ENCODE results near the gene ITGA1.
"Not testable (repeated sequence)": the region's sequence is repeated elsewhere in the genome, so short reads cannot be mapped to it uniquely, and the experiment has no call there.

The ITGA1 gene

DNA sequence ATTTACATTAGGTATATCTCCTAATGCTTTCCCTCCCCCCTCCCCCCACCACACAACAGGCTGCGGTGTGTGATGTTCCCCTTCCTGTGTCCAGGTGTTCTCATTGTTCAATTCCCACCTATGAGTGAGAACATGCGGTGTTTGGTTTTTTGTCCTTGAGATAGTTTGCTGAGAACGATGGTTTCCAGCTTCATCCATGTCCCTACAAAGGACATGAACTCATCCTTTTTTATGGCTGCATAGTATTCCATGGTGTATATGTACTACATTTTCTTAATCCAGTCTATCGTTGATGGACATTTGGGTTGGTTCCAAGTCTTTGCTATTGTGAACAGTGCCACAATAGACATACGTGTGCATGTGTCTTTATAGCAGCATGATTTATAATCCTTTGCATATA is 61.0 kb downstream of the ITGA1 start:
- not testable (repeated sequence) for H3K27ac ChIP-seq

DNA sequence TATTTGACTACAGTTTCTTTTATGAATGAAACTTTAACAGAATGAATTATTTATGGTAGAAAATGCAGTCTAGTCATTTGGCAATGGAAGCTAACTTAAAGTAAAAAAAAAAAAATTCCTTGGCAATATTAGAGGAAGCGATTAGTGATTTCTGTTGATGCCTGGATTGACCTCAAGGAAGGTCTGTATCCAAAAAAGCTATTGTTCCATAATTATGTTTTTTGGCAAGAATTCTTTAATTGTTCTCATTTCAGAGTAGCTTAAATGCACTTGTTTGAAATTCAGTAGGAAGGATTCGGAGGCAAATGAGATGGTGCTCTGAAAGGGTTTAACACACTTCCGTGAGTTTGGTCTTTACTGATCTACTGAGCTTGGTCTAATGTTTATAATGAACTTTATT is 61.8 kb downstream of the ITGA1 start:
- Histone ChIP-seq H3K27ac (no peak overlapping the region), H3K4me3 (no peak overlapping the region)

More for the DNA sequence above, 61.0 kb downstream of the ITGA1 start:
- not testable (repeated sequence) for H3K4me3 ChIP-seq

DNA sequence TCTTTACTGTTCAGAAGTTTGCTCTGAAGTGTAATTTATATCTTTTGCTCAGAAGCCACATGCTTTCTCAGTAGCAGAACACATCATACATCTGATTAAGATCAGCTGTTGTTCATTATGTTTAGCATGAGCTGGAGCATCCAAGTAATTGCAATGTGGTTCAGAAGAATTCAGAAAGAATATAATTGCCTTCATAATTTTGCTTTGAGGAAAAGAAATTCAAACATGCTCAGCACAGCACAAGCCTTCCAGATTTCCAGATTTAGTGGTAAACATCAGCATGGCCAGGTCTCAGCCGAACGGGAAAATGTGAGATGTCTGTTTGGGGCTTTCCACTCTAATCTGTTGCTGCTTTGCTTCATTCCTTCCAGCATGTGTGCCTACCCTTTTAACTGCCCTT is 65.9 kb downstream of the ITGA1 start:
- H3K27ac ChIP-seq = peak overlapping the region in 6 of 21 experiments; percentile 2 to 61 (median 14)

DNA sequence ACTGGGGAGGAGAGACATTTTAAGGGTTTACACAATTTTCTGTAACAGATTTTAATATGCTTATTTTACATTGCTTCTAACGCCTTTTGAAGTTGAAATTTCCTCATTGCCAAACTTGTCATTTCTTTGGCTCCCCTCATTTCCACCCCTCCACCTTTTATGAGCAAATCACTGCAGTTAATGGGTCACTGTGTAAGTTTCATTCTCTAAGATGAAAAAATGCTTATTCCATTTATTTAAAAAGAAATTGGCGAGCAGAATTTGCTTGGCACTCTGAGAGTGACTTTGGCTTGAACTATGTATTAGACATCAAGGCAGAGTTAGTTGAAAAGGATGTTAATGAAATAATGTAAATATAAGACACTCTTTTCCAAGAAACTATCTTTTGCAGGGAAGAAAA is 66.6 kb downstream of the ITGA1 start:
- H3K4me3 ChIP-seq = no peak overlapping the region
- peak overlapping the region in 6 of 21 experiments; percentile 2 to 61 (median 14) for H3K27ac ChIP-seq

More for the DNA sequence above, 65.9 kb downstream of the ITGA1 start:
- H3K4me3 ChIP-seq = no peak overlapping the region

DNA sequence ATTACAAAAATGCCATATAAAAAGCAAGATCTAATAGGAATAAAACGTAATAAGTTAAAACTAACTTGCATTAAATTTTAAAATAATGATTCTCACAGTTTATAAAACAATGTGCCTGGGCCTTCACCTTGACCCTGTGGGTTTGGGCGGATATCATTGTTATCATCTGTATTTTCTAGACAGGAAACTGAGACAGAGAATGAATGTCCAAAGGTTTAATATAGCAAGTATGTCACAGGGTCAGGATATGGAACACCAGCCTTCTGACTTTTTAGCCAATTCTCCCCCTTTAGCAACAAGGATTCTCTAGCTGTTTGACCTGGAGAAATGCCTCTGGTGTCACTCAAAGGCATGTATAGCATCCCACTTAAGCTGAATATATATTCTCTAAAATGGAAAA is 67.2 kb downstream of the ITGA1 start:
- Histone ChIP-seq H3K4me3 (no peak overlapping the region), H3K27ac (peak overlapping the region in 1 of 21 experiments; percentile 61)

DNA sequence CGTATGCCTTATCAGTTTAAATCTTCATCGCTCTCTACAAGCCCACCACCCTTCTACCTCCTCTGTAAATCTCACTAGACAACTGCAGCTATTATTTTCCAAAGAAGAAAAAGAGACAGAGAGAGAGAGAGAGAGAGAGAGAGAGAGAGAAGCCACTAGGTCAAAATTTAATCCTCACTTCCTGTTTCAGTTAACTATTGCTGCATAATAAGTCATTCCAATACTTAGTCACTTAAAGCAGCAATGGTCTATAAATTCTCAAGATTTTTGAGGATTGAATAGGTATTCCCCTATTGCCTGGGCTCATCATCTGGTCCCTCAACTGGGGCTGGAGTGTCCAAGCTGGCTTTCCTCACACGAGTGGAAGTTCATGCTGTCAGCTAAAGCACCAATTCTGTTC is 68.8 kb downstream of the ITGA1 start:
- no peak overlapping the region for H3K27ac ChIP-seq
- no peak overlapping the region for H3K4me3 ChIP-seq

DNA sequence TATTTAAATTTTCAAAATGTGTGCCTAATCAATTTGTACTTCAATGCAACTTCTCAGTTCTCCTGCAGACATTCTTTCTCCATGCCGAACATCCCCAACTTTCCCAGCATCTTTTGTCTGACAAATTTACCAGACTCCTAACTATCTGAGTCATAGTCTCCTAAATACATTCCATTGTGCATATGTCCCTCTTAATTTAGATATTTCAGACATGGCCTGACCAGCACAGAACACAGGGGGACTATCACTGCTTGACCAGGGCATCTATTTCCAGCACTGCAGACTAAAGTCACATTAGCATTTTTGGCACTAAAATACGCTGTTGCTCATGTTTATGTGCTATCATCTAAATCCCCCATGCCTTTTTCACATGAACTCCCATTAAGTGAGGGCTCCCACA is 71.9 kb downstream of the ITGA1 start:
- H3K4me3 ChIP-seq = no peak overlapping the region
- no peak overlapping the region for H3K27ac ChIP-seq

DNA sequence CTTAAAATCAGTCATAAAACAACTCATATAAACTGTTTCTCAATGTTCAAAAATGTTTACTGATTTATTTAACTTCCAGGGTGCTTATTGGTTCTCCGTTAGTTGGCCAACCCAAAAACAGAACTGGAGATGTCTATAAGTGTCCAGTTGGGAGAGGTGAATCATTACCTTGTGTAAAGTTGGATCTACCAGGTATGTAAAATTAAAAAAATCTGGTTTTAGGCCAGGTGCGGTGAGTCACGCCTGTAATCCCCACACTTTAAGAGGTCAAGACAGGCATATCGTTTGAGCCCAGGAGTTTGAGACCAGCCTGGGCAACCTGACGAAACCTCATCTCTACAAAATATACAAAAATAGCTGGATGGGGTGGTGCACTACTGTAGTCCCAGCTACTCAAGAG is 73.7 kb downstream of the ITGA1 start:
- Histone ChIP-seq H3K27ac (no peak overlapping the region), H3K4me3 (no peak overlapping the region)

DNA sequence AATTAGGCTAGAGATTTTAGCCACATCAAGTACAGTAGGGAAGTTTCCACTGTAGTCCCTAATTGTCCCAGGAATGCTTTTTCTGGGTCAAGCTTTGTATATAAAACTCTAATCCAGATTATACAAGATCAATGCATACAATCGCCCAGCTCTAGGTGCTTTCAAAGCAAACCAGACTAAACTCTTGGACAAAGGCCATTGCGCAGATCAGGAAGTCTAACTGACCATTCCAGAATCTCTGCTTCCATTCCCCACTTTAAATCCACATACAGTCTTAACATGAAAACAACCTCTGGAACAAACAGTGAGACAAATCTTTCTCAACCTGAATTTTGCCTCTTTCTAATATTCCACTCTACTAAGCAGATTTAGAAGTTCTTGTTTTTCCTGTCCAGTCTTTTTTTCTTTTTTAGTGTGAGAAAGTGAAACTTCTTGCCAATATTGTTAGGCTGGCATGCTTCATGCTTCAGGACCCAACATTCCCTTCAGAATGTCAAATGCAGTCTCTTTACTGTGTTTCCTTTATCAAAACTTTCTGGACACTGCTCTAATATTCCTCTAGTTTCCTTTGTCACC is 76.1 kb downstream of the ITGA1 start:
- Histone ChIP-seq H3K27ac (peak overlapping the region in 3 of 21 experiments; percentile 27 to 69 (median 54)), H3K4me3 (no peak overlapping the region)

DNA sequence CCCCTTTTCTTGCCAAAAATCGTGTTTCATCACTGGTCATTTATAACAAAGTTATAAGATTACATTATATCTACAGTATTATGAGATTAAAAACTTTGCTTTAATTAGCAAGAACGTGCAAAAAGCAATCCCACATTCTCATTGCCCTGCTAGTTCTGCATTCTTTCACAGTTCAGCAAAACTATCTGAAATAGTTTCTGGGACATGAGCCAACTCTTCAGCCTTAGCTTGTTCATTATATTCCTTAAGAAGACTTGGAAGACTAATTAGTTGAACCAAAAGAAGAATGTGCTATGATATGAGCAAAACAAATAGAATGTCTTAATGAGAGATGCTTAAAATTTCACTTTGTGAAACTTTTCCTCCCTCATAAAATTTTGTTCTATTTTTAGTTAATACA is 76.7 kb downstream of the ITGA1 start:
- Histone ChIP-seq H3K27ac (peak overlapping the region in 2 of 21 experiments; percentile 54 to 69), H3K4me3 (no peak overlapping the region)

DNA sequence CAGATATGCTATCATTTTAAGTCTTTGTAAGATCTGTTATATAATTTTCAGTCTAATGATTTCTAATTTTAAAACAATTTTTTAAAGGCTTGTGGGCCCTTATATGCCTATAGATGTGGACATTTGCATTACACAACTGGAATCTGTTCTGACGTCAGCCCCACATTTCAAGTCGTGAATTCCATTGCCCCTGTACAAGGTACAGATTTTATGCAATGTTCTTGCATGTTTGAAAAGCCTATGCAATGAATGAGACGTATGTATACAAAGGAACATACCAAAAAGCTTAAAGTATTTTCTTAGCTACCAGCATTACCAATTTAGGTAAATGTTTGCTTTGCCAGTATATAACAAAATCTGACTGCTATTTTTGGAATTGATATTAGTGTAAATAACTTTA is 77.2 kb downstream of the ITGA1 start:
- H3K4me3 ChIP-seq = no peak overlapping the region
- no peak overlapping the region for H3K27ac ChIP-seq

DNA sequence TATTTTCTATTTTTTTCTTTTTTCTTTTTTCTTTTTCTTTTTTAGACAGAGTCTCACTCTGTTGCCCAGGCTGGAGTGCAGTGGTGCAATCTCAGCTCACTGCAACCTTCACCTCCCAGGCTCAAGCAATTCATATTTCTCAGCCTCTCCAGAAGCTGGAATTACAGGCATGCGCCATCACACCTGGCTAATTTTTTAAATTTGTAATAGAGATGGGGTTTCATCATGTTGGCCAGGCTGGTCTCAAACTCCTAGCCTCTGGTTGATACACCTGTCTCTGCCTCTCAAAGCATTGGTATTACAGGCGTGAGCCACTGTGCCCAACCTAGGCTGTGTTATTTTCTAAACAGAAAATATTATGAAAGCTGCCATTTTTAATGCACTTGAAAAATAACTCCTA is 78.3 kb downstream of the ITGA1 start:
- not testable (repeated sequence) for H3K27ac ChIP-seq, H3K4me3 ChIP-seq

DNA sequence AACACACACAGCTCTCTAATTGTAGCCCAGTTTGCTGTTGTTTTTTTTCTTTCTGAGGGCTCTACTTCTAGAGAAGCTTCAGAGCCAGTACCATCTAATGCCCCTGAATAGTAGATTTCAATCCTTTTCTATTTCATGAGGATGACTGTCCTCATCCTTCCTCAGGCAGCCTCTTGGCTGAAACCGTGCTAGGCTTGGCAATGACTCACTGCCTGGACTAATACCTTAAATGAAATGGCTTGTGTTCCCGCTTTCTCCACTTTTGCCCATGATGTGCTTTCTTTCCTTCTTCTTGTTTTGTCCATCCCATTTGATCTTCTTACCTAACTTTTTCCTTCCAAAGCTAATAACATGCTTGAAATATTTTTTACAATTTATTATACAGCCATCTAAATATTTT is 80.1 kb downstream of the ITGA1 start:
- H3K27ac ChIP-seq = no peak overlapping the region
- no peak overlapping the region for H3K4me3 ChIP-seq

DNA sequence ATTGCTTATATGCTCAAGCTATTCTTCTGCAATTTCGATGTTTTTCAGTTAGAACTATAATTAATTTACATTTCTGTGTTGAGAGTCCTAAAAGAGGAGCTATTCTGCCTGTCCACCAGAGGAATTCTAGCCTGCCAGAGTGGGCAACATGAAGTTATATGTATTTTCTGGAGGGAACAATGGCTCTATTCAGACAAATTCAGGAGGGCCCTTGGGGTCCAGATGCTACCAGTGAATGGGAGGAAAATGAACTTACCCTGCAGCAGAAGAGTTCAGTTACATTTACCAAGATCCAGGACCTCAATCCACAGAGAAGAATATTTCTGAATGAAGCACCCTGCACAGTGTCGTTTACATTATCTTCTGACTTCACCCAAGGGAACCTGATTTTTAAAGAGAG is 80.7 kb downstream of the ITGA1 start:
- H3K4me3 ChIP-seq = no peak overlapping the region
- H3K27ac ChIP-seq = no peak overlapping the region

DNA sequence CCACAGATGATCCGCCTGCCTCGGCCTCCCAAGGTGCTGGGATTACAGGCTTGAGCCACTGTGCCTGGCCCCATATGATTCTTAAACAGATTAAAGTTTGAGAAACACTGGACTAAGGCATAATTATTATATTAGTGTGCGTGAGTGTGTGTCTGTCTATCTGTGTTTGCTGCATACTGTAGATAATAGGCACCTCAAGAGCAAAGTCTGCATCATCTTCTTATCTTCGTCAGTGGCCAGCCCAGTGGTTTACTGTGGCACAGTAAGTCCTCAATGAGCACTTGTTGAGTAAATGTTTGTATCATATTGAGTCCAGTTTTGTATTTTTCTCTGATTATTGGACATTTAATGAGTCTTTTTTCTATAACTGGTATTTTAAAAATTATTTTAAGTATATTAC is 81.7 kb downstream of the ITGA1 start:
- no peak overlapping the region for H3K27ac ChIP-seq
- no peak overlapping the region for H3K4me3 ChIP-seq

DNA sequence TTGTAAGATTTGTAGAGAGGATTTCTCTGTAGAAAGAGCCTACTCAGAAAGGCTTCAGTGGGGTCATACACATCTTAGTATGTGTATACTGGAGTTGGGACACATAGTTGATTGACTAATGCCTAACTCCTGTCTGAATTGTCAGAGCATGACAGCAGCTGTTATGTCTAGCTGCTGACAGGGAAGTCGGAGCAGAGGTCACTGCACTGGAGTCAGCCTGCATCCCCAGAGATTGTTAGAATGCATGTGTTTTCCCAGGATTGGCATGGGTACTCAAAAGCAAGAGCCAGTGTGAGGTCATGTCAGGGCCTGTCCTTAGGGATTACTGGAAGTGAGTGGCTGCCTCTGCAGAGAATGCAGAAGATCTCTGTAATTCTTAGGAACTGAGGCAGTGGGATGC is 82.7 kb downstream of the ITGA1 start:
- H3K4me3 ChIP-seq = no peak overlapping the region
- H3K27ac ChIP-seq = no peak overlapping the region

DNA sequence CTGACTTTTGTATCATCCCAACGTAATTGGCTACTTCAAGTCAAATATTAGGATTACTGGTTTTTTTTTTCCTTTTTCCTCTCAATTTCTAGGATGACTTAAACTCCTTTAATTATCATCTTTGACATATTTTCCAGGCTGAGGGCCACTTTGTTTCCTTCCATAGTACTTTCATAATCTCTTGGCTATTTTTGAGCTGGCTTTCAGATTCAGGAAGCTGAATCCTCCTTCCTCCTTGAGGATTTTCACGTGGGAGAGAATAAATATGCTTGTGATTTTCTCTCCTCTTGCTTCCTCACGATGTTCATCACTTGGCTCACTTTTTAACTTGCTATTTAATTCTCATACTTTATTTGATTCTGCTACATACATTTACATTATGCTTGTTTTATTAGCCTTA is 88.1 kb downstream of the ITGA1 start:
- H3K4me3 ChIP-seq = no peak overlapping the region
- H3K27ac ChIP-seq = no peak overlapping the region

DNA sequence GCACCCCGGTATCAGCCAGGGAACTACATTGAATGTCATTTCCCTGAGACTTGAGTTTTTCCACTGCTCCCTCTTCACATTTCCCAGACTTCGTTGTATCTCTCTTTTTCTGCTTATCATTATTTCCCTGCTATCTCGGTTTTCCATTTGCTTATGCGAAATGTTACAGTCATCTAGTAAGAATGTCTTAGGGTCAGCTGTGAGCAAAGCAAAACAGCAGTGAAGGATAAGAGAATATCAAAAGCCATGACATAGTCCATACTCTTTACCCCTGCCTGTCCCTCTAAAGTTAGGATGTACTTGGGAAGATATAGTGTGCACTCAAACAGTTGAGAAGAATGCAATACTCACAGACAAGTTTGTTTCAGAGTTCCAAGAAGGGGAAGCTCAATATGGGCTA is 88.7 kb downstream of the ITGA1 start:
- no peak overlapping the region for H3K4me3 ChIP-seq

DNA sequence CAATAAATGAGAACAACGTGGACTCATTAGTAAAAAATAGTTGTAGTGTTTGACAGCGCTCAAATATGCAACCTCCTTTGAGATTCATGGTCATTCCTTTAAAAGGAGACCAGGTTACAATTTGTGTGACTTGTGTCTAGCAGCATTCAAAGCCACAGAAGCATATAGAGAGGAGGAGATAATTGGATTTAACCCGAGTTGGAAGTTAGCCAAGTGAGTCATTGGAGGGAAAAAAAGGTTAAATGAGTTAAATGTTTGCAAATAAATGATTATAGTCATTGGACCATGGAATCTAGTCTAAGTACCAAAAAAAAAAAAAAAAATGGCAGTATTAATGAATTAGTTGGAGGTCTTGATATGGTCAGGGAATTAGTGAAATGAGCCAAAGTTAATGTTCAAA is 90.9 kb downstream of the ITGA1 start:
- Histone ChIP-seq H3K27ac (no peak overlapping the region), H3K4me3 (no peak overlapping the region)

More for the DNA sequence above, 88.7 kb downstream of the ITGA1 start:
- no peak overlapping the region for H3K27ac ChIP-seq

DNA sequence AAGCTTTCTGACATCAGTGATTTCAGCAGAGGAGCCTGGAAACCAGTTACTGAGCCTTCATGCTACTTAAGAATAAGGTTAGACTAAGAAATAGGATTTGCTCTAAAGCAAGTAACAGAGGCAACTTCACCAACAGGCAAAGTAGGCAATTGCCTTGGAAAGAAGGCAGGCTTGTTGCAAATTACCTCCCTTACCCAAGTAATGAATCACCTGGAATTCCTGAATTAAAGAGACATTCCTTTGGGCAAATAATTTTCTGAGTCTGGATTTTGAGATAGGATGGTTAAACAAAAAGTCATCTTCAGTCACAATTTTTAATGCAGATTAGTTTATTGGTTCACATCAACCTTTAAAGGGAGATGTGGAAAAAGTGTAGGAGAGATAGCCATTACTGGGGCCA is 92.8 kb downstream of the ITGA1 start:
- H3K27ac ChIP-seq = no peak overlapping the region
- H3K4me3 ChIP-seq = no peak overlapping the region

DNA sequence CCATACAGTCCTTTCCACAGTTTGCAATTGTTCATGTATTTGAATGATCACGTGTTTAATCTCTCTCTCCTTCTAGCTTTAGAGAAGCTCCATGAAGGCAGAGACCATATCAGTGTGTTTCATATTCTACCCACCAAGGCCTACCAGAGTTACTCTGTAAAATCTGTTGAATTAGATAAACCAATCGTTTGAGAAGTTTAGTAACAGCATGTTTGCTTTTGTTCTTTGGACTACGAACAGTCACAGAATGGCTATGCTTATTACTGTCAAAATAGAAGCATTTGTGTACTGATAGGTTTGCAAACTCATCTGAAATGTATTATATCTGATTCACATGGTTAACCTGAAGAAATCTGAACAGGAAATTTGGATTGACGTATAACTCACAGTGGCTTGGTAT is 93.8 kb downstream of the ITGA1 start:
- Histone ChIP-seq H3K27ac (no peak overlapping the region), H3K4me3 (no peak overlapping the region)

DNA sequence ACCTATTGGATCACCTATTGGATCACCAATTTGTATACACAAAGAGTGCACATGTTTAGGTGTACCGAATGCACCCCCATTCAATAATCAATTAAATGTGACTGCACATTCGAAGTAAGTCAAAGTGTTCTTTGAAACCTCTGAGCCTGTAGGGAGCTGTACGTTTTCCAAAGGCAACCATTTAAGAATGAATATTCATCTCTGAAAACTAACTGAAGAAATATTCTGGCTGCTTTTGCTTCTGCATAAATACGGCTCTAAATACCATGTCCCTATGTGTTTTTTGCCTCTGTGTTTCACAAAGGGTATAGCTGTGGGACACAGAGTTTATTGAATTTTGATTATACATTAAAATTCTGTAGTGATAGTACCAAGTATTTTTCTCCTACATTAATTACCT is 95.4 kb downstream of the ITGA1 start:
- Histone ChIP-seq H3K27ac (no peak overlapping the region), H3K4me3 (no peak overlapping the region)

Data from skin epidermis (tissue), 12 donors.